Stimulated activated CD4-positive, alpha-beta T cell treated with anti-CD3 and anti-CD28 coated beads, TNF-alpha, amount 100 ng/mL, for 1 hour (primary cell): ENCODE measurements around the gene BHLHE40.

Experiments used
- DNase-seq, 3 donors: peaks; one replicate each; pipeline ENCODE4 v3.0.0-alpha.2; 2020; ENCODE audit warnings: low read depth in 3 of 3, low spot score in 1 of 3

Gene BHLHE40

GRCh38 chr3:4979428-4980228 is at the start of gene BHLHE40:
Gene BHLHE40, plus strand, starts transcription at chr3:4979437. Its CDS starts 282 bp downstream, at chr3:4979719.
- DNase-seq = no peak

GRCh38 chr3:4930501-4930900 is 48.7 kb upstream of the BHLHE40 start:
- DNase-seq = no peak

GRCh38 chr3:4934050-4934449 is 45.2 kb upstream of the BHLHE40 start:
- no peak for DNase-seq

- no peak for DNase-seq
Observed at GRCh38 chr3:4935347-4935746, 43.9 kb upstream of the BHLHE40 start.

GRCh38 chr3:4936982-4937614 is 42.1 kb upstream of the BHLHE40 start:
- no peak for DNase-seq

- DNase-seq = no peak
Observed at GRCh38 chr3:4938281-4938982, 40.8 kb upstream of the BHLHE40 start.

GRCh38 chr3:4939276-4939675 is 40.0 kb upstream of the BHLHE40 start:
- no peak for DNase-seq

- DNase-seq = no peak
Observed at GRCh38 chr3:4940985-4941384, 38.3 kb upstream of the BHLHE40 start.

- no peak for DNase-seq
Observed at GRCh38 chr3:4943549-4943948, 35.7 kb upstream of the BHLHE40 start.

GRCh38 chr3:4945324-4945723 is 33.9 kb upstream of the BHLHE40 start:
- no peak for DNase-seq

GRCh38 chr3:4947028-4947427 is 32.2 kb upstream of the BHLHE40 start:
- no peak for DNase-seq

- DNase-seq = no peak
Observed at GRCh38 chr3:4948395-4948794, 30.8 kb upstream of the BHLHE40 start.

GRCh38 chr3:4949004-4949403 is 30.2 kb upstream of the BHLHE40 start:
- no peak for DNase-seq

- no peak for DNase-seq
Observed at GRCh38 chr3:4949659-4950058, 29.6 kb upstream of the BHLHE40 start.

- no peak for DNase-seq
Observed at GRCh38 chr3:4950351-4950784, 28.9 kb upstream of the BHLHE40 start.

- no peak for DNase-seq
Observed at GRCh38 chr3:4950948-4951347, 28.3 kb upstream of the BHLHE40 start.

GRCh38 chr3:4953119-4953518 is 26.1 kb upstream of the BHLHE40 start:
- no peak for DNase-seq

GRCh38 chr3:4954256-4955000 is 24.8 kb upstream of the BHLHE40 start:
- no peak for DNase-seq

- no peak for DNase-seq
Observed at GRCh38 chr3:4956099-4956498, 23.1 kb upstream of the BHLHE40 start.

GRCh38 chr3:4956738-4957137 is 22.5 kb upstream of the BHLHE40 start:
- no peak for DNase-seq

- DNase-seq = no peak
Observed at GRCh38 chr3:4957978-4958377, 21.3 kb upstream of the BHLHE40 start.
